Measurements from ENCODE around the gene LIMD2. TPM values are rescaled to one million over a fixed set of nuclear protein-coding genes. Genes with fewer than 3 reads are reported as not detected.

The LIMD2 gene
- total RNA-seq, 1 experiment from 2014 or later: 93.5 TPM

DNA sequence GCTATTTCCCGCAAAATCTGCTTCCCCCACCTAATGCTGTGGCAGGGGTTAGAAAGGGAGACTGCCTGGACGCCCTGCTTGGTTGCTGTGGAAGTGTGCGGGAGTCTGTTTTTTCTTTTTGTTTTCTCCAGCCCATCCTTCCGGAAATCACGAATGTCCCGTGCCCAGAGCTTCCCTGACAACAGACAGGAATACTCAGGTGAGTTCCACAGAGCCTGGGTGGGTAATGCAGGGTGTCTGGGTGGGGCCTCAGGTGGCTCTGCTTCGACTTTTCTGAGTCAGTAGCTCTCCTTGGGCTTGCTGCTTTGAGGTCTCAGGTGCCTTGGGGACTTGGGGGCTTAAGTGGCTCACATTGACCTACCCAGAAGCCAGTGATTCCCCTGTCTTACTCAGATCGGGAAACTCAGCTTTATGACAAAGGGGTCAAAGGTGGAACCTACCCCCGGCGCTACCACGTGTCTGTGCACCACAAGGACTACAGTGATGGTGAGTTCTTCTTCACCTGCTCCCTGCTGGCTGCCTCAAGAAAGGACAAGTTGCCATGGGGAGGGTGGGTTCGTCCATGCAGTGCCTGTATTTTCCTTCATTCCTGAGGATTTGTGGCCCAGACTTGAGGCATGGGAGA, 11.4 kb downstream of the LIMD2 start:
- H3K36me3 Mint-ChIP-seq (ENCODE audit: insufficient read depth in 1 of 3, low read depth in 3 of 3): peaks cover 7 to 33% (median 28%) of the 10 kb centered on the region in 3 experiments

More for the DNA sequence above, 11.4 kb downstream of the LIMD2 start:
- Histone ChIP-seq H3K27ac (ENCODE audit: insufficient read length, low read depth, low read length) (no peak overlapping the region), H3K27me3 (ENCODE audit: insufficient read depth, low read length) (no peaks in the 10 kb centered on the region), H3K23me2 (ENCODE audit: insufficient read length, low read depth, low read length, poor library complexity, severe bottlenecking) (no peaks in the 10 kb centered on the region), H3K14ac (ENCODE audit: insufficient read depth, low read length) (no peak overlapping the region), H3T11ph (ENCODE audit: low read length) (no peak overlapping the region), H2BK12ac (ENCODE audit: insufficient read length, low read depth, low read length) (no peak overlapping the region), H2AFZ (ENCODE audit: low read length) (no peak overlapping the region), H2AK5ac (ENCODE audit: insufficient read length, low read length) (no peak overlapping the region), H2BK15ac (ENCODE audit: low read depth, low read length) (no peak overlapping the region), H4K5ac (ENCODE audit: insufficient read length, low read depth, low read length) (no peak overlapping the region), H3K9ac (ENCODE audit: extremely low read depth, insufficient read length, low read length) (no peak overlapping the region), H2BK120ac (ENCODE audit: low read depth, low read length, poor library complexity, severe bottlenecking) (no peak overlapping the region), H3K23ac (ENCODE audit: insufficient read length, low read depth, low read length) (no peak overlapping the region), H3K56ac (ENCODE audit: insufficient read length, low read depth, low read length) (no peak overlapping the region), H4K91ac (ENCODE audit: insufficient read length, low read depth, low read length) (no peak overlapping the region), H4K8ac (replicated peaks; ENCODE audit: insufficient read length, low read depth, low read length) (no peak overlapping the region), H3K18ac (ENCODE audit: insufficient read length, low read depth, low read length) (no peak overlapping the region), H3K79me1 (ENCODE audit: insufficient read depth, low read depth, low read length, poor library complexity, severe bottlenecking) (no peaks in the 10 kb centered on the region), H2BK5ac (ENCODE audit: insufficient read length, low read length) (no peak overlapping the region), H3K4ac (ENCODE audit: low read depth, low read length) (no peak overlapping the region), H3K79me2 (ENCODE audit: insufficient read depth, low read length) (no peaks in the 10 kb centered on the region), H3K9me3 (ENCODE audit: control insufficient read depth, low read depth, low read length) (no peaks in the 10 kb centered on the region), H2BK20ac (ENCODE audit: low read depth, low read length, poor library complexity, severe bottlenecking) (no peak overlapping the region), H3K4me1 (ENCODE audit: insufficient read depth, low read length) (no peaks in the 10 kb centered on the region), H3K4me2 (ENCODE audit: insufficient read depth, insufficient read length, low read length) (no peak overlapping the region), H4K20me1 (ENCODE audit: control insufficient read depth, insufficient read depth, insufficient read length) (no peaks in the 10 kb centered on the region)
- H3K27ac Mint-ChIP-seq: peak overlapping the region in 1 of 3 experiments; percentile 29; a peak in 1 of 7 replicates
- H3K27me3 Mint-ChIP-seq (ENCODE audit: low read depth): no peaks in the 10 kb centered on the region
- no peaks in the 10 kb centered on the region for H3K4me1 Mint-ChIP-seq
- no peaks in the 10 kb centered on the region for H3K9me3 Mint-ChIP-seq
- no CpG with 5 or more reads among the region's 12 CpGs for WGBS (ENCODE audit: extremely low coverage, insufficient read length, low lambda C conversion rate)
- no peak for DNase-seq
- TF ChIP-seq, protein P1, sequence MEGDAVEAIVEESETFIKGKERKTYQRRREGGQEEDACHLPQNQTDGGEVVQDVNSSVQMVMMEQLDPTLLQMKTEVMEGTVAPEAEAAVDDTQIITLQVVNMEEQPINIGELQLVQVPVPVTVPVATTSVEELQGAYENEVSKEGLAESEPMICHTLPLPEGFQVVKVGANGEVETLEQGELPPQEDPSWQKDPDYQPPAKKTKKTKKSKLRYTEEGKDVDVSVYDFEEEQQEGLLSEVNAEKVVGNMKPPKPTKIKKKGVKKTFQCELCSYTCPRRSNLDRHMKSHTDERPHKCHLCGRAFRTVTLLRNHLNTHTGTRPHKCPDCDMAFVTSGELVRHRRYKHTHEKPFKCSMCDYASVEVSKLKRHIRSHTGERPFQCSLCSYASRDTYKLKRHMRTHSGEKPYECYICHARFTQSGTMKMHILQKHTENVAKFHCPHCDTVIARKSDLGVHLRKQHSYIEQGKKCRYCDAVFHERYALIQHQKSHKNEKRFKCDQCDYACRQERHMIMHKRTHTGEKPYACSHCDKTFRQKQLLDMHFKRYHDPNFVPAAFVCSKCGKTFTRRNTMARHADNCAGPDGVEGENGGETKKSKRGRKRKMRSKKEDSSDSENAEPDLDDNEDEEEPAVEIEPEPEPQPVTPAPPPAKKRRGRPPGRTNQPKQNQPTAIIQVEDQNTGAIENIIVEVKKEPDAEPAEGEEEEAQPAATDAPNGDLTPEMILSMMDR (conservative IDR thresholded peaks at IDR 0.05): no peak
- H3K4me3 Mint-ChIP-seq: no peak overlapping the region
